Stomach (tissue), 9 donors: ENCODE results near the gene TEDC2. TPM values are rescaled to one million over a fixed set of nuclear protein-coding genes. Genes with fewer than 3 reads are reported as not detected.

Experiments used
- DNase-seq, 2 donors: peaks; one replicate each; pipeline versions ENCODE4 v3.0.0 to v3.0.0-alpha.2; 2013 to 2019
- H3K27ac ChIP-seq, 5 donors: fragments of 200-600 bp in 4 of 5; sonication (generic) in 4 of 5; one replicate each; pipeline ENCODE4 v1.5.1; 2013 to 2019; ENCODE audit warnings: mild to moderate bottlenecking in 1 of 5, moderate library complexity in 1 of 5
- H3K27me3 ChIP-seq, 3 donors: fragments of 200-600 bp; sonication (generic); one replicate each; pipeline ENCODE4 v1.5.1; 2017 to 2019; ENCODE audit warnings: mixed run types in 1 of 3
- H3K36me3 ChIP-seq, 4 donors: fragments of 200-600 bp; sonication (generic); 1 replicate in 3 of 4; 2 replicates in 1 of 4; pipeline ENCODE4 v1.5.1; 2016 to 2019
- H3K4me1 ChIP-seq, 4 donors: fragments of 200-600 bp; sonication (generic); one replicate each; pipeline ENCODE4 v1.5.1; 2016 to 2019
- H3K4me3 ChIP-seq, 4 donors: fragments of 200-600 bp; sonication (generic) in 3 of 4; one replicate each; pipeline ENCODE4 v1.5.1; 2016 to 2019; ENCODE audit warnings: mild to moderate bottlenecking in 1 of 4
- H3K9me3 ChIP-seq, 4 donors: fragments of 200-600 bp; sonication (generic); one replicate each; pipeline ENCODE4 v1.5.1; 2016 to 2019
- EP300 ChIP-seq: sonication (generic); formaldehyde crosslinking; IDR thresholded peaks from one replicate; pipeline ENCODE4 v1.6.1; 2017; ENCODE audit warnings: antibody characterized with exemption
- POLR2A ChIP-seq, 4 donors: fragments of 450-650 bp; IDR thresholded peaks; one replicate each; pipeline ENCODE4 v1.6.1; 2016; ENCODE audit warnings: antibody characterized with exemption in 4 of 4, control low read depth in 2 of 4, mild to moderate bottlenecking in 1 of 4, moderate library complexity in 1 of 4
- POLR2AphosphoS5 ChIP-seq, 3 donors: sonication (generic); formaldehyde crosslinking; IDR thresholded peaks; one replicate each; pipeline ENCODE4 v1.6.1; 2016; ENCODE audit warnings: antibody characterized with exemption in 3 of 3
- WGBS, 5 donors: extraction: QIAGEN DNeasy Blood & Tissue Kit in 3 of 5; methylation state at CpG; one replicate each; pipeline versions ENCODE4 v1.1.5 to v1.1.7; 2013 to 2018; 5-methylcytosine and 5-hydroxymethylcytosine counted together
- intact Hi-C: fragments of 100-400 bp; cut with DNase I; formaldehyde crosslinking; loops from one replicate; pipeline ENCODE4 v1.15.1; 2023; ENCODE audit warnings: low total_unique reads
- polyA plus RNA-seq, 3 donors: library from polyadenylated mRNA; stranded (reverse); fragments of 200-250 nt; gene quantifications; one replicate each; pipeline ENCODE4 v1.2.3, GENCODE V29; 2013
- total RNA-seq, 5 donors: library from RNA; depleted of rRNA; stranded (reverse); fragments of >200 nt; gene quantifications; one replicate each; pipeline versions ENCODE4 v1.1.0 to v1.2.3, GENCODE V29; 2014 to 2016
- TF ChIP-seq, protein P1 (sequence below), 7 experiments: fragments of 450-650 bp in 4 of 7; fragments of 200-600 bp in 3 of 7; sonication (generic) in 3 of 7; IDR thresholded peaks; one replicate each; pipeline ENCODE4 v1.5.1; 2016 to 2019; ENCODE audit warnings: antibody characterized with exemption in 7 of 7, control low read depth in 2 of 7, mild to moderate bottlenecking in 1 of 7
- donor health status: healthy with polysubstance abuse.
- donor health status: Bipolar disorder and iron deficiency.
- donor health status: healthy.

Gene TEDC2
- total and polyA plus RNA-seq, 8 donors = 1.3 to 3.8 (median 2.7) TPM; not detected in 3

DNA sequence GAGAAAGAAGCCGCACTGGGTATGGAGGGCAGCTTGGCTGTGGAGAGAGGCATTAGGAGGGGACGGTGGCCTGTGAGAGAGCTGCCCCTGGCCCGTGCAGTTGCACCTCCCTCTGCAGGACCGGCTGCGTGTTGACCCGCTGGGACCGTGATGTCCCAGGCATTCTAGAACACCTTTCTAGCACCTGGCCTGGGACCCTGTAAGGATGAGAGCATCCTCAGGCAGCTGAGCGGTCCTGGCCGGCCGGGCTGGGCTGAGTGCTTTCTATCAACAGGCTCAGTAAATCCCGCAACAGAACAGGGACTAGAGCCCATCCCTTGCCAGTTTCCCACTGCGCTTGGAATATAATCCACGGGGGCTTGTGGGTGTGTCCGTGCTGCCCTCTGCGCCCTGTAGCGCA lies 29.7 kb downstream of the TEDC2 start:
- intact Hi-C loops = no loop called here
- Histone ChIP-seq H3K4me1 (peaks cover 7 to 23% (median 15%) of the 10 kb centered on the region in 4 donors), H3K4me3 (no peak overlapping the region), H3K27ac (no peak overlapping the region), H3K36me3 (peaks cover 0 to 25% (median 14%) of the 10 kb centered on the region in 4 donors), H3K27me3 (no peaks in the 10 kb centered on the region), H3K9me3 (no peaks in the 10 kb centered on the region)
- DNase-seq = no peak
- WGBS, 5 donors = 90 to 96% (median 94%) methylated on average over 16 of the region's 16 CpGs
- TF ChIP-seq, protein P1, sequence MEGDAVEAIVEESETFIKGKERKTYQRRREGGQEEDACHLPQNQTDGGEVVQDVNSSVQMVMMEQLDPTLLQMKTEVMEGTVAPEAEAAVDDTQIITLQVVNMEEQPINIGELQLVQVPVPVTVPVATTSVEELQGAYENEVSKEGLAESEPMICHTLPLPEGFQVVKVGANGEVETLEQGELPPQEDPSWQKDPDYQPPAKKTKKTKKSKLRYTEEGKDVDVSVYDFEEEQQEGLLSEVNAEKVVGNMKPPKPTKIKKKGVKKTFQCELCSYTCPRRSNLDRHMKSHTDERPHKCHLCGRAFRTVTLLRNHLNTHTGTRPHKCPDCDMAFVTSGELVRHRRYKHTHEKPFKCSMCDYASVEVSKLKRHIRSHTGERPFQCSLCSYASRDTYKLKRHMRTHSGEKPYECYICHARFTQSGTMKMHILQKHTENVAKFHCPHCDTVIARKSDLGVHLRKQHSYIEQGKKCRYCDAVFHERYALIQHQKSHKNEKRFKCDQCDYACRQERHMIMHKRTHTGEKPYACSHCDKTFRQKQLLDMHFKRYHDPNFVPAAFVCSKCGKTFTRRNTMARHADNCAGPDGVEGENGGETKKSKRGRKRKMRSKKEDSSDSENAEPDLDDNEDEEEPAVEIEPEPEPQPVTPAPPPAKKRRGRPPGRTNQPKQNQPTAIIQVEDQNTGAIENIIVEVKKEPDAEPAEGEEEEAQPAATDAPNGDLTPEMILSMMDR (IDR thresholded peaks at IDR 0.05) = no peak
- TF ChIP-seq POLR2AphosphoS5 (IDR thresholded peaks at IDR 0.05) = no peak
- no peak for TF ChIP-seq EP300
- TF ChIP-seq POLR2A (IDR thresholded peaks at IDR 0.05) = no peak

DNA sequence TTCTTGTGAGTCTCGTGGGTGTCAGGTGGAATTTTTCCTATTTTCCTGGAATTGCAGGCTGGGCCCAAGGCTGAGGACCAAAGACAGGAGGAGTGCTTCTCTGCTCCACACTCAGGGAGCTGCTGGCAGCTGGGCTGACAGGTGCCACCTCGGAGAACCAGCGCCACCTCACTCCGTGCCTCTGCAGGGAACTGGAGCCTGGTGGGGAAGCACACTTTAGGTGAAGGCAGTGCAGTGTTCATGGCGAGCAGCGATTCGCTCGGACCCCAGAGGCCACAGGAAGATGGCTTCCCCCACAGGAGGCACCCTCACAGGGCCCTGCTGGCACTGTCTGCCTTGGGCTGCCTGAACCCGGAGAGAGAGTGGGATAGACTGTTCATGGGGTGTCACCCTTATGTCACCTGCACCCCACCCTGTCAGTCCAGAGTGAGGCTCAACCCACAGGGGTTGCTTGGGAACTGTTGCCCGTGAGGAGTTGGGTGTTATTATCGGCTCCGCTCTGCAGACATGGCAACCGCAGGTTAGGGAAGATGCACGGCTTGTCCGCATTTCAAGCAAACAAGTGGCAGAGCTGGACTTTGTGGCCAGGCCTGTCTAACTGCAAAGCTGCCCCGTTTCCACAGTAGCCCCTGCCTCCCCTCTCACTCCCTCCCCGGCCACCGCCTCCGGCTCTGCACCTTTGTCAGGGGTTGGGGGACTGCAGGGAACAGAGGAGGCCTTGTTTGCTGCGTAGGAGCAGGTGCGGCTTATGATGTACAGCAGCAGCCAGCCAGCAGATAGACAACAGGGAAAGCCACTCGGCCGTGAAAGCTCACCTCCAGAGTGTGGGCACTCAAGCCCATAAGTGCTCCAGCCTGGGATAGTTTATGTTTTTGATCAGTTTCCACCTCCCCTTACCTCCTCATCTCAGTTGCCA lies 30.5 kb downstream of the TEDC2 start:
- Histone ChIP-seq H3K27me3 (no peaks in the 10 kb centered on the region), H3K27ac (no peak overlapping the region), H3K4me1 (peaks cover 7 to 23% (median 13%) of the 10 kb centered on the region in 4 donors), H3K9me3 (no peaks in the 10 kb centered on the region), H3K4me3 (no peak overlapping the region), H3K36me3 (peaks cover 0 to 24% (median 14%) of the 10 kb centered on the region in 4 donors)
- intact Hi-C loops = loop anchor here (10.0 kb wide), 1 partner anchor 296 kb away; the partner anchor contains the start of gene CASKIN1
- WGBS, 5 donors = 89 to 92% (median 90%) methylated on average over 18 to 23 of the region's 23 CpGs
- TF ChIP-seq EP300 = no peak
- TF ChIP-seq, protein P1 (IDR thresholded peaks at IDR 0.05) = no peak
- no peak for TF ChIP-seq POLR2AphosphoS5 (IDR thresholded peaks at IDR 0.05)
- no peak for TF ChIP-seq POLR2A (IDR thresholded peaks at IDR 0.05)
- DNase-seq = peak in 1 of 2 donors; percentile 42

DNA sequence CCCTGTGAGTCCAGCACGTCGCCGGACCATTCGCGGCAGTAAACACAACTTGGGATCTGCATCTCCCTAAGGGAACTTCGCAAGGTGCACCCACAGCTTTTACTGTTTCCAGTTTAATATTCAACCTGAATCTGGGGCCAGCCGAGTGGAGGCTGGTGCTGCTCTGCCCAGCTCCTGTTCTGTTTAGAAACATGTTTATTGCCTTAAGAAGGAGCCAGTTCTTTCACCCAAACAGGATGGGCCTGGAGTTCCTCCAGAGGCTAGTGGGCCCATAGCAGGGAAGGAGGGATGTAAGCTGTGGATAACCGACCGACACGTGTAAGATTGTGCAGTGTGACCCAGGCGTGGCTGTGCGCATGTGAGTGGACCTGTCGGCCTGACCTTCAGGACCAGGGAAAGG lies 32.4 kb downstream of the TEDC2 start:
- H3K36me3 ChIP-seq = peaks cover 0 to 37% (median 25%) of the 10 kb centered on the region in 4 donors
- no peak overlapping the region for H3K27ac ChIP-seq
- intact Hi-C loops = loop anchor here (10.0 kb wide), 1 partner anchor 297 kb away; the partner anchor contains the start of gene CASKIN1
- no peak for DNase-seq
- TF ChIP-seq EP300 (no peak), POLR2AphosphoS5 (IDR thresholded peaks at IDR 0.05) (no peak), POLR2A (IDR thresholded peaks at IDR 0.05) (no peak)
- TF ChIP-seq, protein P1 (IDR thresholded peaks at IDR 0.05) = no peak
- no peaks in the 10 kb centered on the region for H3K9me3 ChIP-seq
- peaks cover 3 to 10% (median 7%) of the 10 kb centered on the region in 4 donors for H3K4me1 ChIP-seq
- H3K27me3 ChIP-seq = no peaks in the 10 kb centered on the region
- no peak overlapping the region for H3K4me3 ChIP-seq
- WGBS, 5 donors = 84 to 94% (median 90%) methylated on average over 13 of the region's 13 CpGs

DNA sequence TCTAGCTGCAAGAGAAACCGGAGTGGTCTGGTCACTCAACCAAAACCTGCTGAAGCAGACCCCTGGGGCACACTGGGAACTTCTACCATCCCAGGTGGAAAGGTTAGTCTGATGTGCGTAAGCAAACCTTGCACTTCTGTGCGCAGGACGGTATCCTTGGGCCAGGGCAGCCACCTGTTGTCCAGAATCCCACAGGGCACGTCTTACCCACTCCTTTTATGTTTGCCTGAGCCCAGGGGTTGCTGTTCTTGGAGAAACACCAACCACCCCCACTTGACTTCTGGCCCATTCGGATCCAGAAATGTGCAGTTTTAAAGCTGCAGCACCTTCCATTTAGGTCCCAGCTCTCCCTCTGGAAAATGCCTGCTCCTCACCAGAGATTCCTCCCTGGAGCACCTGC lies 33.7 kb downstream of the TEDC2 start:
- intact Hi-C loops = loop anchor here (10.0 kb wide), 1 partner anchor 299 kb away; the partner anchor contains the start of gene CASKIN1
- no peak overlapping the region for H3K27ac ChIP-seq
- no peaks in the 10 kb centered on the region for H3K9me3 ChIP-seq
- H3K27me3 ChIP-seq = no peaks in the 10 kb centered on the region
- peaks cover 3 to 15% (median 12%) of the 10 kb centered on the region in 4 donors for H3K4me1 ChIP-seq
- WGBS, 5 donors = 73 to 92% (median 88%) methylated on average over 6 of the region's 6 CpGs
- no peak overlapping the region for H3K4me3 ChIP-seq
- H3K36me3 ChIP-seq = peaks cover 0 to 51% (median 38%) of the 10 kb centered on the region in 4 donors
- TF ChIP-seq, protein P1 (IDR thresholded peaks at IDR 0.05) = no peak
- no peak for TF ChIP-seq EP300
- TF ChIP-seq POLR2A (IDR thresholded peaks at IDR 0.05) = no peak
- TF ChIP-seq POLR2AphosphoS5 (IDR thresholded peaks at IDR 0.05) = no peak
- no peak for DNase-seq
